Astrocyte (in vitro differentiated cells and primary cell): ENCODE measurements around the gene MAN1B1.

Experiments used
- EZH2 ChIP-seq: IDR thresholded peaks from 2 replicates; pipeline ENCODE4 v1.6.1; 2012; ENCODE audit warnings: mild to moderate bottlenecking, low read length, inconsistent platforms; ENCODE audit not compliant: insufficient read depth
- TF ChIP-seq, protein P1 (sequence below): IDR thresholded peaks from 2 replicates; pipeline ENCODE4 v1.5.1; 2011; ENCODE audit warnings: low read depth, mild to moderate bottlenecking, inconsistent platforms, low read length, moderate library complexity; ENCODE audit not compliant: insufficient read depth

DNA sequence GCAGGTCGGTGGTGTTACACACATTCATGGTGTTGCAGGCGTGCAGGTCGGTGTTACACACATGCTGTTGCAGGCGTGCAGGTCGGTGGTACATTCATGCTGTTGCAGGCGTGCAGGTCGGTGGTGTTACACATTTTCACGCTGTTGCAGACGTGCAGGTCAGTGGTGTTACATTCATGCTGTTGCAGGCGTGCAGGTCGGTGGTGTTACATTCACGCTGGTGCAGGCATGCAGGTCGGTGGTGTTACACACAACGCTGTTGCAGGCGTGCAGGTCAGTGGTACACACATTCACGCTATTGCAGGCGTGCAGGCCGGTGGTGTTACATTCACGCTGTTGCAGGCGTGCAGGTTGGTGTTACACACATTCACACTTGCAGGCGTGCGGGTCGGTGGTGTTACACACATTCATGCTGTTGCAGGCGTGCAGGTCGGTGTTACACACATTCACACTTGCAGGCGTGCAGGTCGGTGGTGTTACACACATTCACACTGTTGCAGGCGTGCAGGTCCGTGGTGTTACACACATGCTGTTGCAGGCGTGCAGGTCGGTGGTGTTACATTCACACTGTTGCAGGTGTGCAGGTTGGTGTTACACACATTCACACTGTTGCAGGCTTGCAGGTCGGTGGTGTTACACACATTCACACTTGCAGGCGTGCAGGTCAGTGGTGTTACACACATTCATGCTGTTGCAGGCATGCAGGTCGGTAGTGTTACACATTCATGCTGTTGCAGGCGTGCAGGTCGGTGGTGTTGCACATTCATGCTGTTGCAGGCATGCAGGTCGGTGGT lies 16.6 kb downstream of the MAN1B1 start:
- TF ChIP-seq, protein P1, sequence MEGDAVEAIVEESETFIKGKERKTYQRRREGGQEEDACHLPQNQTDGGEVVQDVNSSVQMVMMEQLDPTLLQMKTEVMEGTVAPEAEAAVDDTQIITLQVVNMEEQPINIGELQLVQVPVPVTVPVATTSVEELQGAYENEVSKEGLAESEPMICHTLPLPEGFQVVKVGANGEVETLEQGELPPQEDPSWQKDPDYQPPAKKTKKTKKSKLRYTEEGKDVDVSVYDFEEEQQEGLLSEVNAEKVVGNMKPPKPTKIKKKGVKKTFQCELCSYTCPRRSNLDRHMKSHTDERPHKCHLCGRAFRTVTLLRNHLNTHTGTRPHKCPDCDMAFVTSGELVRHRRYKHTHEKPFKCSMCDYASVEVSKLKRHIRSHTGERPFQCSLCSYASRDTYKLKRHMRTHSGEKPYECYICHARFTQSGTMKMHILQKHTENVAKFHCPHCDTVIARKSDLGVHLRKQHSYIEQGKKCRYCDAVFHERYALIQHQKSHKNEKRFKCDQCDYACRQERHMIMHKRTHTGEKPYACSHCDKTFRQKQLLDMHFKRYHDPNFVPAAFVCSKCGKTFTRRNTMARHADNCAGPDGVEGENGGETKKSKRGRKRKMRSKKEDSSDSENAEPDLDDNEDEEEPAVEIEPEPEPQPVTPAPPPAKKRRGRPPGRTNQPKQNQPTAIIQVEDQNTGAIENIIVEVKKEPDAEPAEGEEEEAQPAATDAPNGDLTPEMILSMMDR = no peak
- TF ChIP-seq EZH2 = no peak
